KOPT-K1 (cell line): ENCODE data around the gene KIAA0408.

ENCODE experiments used
- H3K27ac ChIP-seq: fragments of 200-600 bp; sonication (generic); 2 replicates; pipeline ENCODE4 v1.5.1; 2016; ENCODE audit warnings: antibody characterized with exemption, mild to moderate bottlenecking, low read depth, low read length; ENCODE audit not compliant: poor library complexity, severe bottlenecking
- H3K36me3 ChIP-seq: fragments of 200-600 bp; sonication (generic); 2 replicates; pipeline ENCODE4 v1.5.1; 2017; ENCODE audit warnings: antibody characterized with exemption, mild to moderate bottlenecking, low read length, moderate library complexity; ENCODE audit not compliant: insufficient read depth
- H3K9me3 ChIP-seq: fragments of 200-600 bp; sonication (generic); 2 replicates; pipeline ENCODE4 v1.5.1; 2017; ENCODE audit warnings: antibody characterized with exemption, low read length, mild to moderate bottlenecking; ENCODE audit not compliant: insufficient read depth, poor library complexity, severe bottlenecking

The KIAA0408 gene

DNA sequence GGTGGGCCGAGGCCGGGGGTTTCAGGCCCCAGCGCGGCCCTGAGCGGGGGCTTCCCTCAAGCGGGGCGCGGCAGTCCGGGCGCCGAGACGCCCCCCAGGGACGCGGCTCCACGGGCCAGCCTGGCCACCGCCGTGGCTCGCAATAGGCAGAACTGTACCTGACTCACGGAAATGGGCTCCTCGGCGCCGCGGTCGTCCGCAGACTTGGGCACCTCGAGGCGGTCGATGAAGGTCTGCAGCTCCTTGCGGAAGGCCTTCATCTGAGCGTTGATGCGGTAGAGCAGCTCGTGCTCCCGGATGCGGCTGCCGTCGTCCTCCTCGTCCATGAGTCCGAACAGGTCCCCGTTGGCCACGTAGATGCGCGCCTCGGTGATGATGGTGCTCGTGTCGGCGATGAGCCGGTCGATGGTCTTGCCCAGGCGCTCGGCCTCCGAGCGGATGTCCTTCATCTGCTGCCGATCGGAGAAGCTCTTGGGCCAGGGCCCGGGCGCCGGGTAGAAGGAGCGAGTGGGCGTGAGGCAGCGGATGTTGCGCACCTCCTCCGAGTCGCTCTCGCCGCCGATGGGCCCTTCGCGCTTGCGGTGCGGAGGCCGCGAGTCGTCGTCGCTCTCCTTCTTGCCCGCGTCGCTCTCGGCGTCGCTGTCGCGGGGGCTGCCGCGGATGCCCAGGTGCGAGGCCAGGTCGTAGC, 16.1 kb upstream of the KIAA0408 start:
- Histone ChIP-seq H3K36me3 (peaks cover 80% of the 10 kb centered on the region), H3K9me3 (no peaks in the 10 kb centered on the region), H3K27ac (no peak overlapping the region)

DNA sequence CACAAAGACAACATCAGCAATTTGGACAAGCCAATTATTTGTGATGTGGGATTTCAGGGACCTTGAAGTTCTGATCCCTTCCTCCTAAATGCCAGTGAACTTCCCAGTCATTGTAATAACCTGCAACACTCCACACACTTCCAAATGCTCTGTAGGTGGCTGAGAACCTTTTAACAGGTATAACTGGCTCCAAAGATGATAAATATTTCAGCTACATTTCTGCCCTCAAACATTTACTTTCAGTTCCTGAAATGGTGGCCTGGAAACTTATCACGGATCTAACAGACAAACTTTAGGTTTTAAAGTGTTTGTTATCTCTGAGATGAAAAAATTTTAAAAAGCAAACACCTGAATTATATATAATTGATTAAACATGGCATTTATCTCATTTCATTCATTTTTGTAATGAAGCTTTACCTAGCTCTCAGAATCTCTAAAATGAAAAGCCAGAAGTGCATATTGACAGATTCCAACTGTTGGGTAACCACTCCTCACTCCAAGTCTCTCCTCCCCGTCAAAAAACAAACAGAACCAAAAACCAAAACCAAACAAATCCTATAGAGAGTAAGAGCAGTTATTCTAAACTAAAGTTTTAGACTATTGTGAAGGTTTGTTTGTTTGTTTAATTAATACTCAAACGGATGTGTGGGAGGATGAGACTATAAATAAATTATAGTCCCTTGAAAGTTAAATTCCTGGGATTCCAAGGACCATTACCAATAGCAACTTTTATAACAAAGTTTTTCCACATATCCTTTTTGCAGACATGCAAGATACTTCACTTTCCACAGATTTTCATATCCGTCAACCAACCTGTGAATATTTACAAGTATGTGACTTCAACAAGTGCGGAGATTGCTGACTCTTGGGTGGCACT, 12.4 kb upstream of the KIAA0408 start:
- H3K27ac ChIP-seq, result no peak overlapping the region
- no peaks in the 10 kb centered on the region for H3K9me3 ChIP-seq
- H3K36me3 ChIP-seq, result peaks cover 57% of the 10 kb centered on the region

DNA sequence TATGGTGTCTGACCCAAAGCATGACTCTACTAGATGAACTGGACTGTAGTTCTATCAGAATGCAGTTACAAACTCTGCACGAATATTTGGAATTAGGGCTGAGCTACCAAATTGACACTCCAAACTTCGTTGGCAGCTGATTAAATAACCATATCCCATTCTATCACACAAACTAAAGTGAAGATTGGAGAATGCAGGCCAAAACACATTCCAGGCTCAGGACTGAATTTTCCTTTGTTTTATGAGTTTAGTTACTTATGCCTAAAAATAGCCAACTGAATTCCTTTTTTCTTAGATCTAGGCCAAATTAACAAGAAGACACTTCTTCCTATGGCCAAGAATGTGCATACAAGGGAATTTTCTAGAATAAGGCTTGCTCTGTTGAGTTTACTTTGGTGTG, 9.7 kb upstream of the KIAA0408 start:
- Histone ChIP-seq H3K9me3 (no peaks in the 10 kb centered on the region), H3K27ac (no peak overlapping the region), H3K36me3 (peaks cover 30% of the 10 kb centered on the region)

DNA sequence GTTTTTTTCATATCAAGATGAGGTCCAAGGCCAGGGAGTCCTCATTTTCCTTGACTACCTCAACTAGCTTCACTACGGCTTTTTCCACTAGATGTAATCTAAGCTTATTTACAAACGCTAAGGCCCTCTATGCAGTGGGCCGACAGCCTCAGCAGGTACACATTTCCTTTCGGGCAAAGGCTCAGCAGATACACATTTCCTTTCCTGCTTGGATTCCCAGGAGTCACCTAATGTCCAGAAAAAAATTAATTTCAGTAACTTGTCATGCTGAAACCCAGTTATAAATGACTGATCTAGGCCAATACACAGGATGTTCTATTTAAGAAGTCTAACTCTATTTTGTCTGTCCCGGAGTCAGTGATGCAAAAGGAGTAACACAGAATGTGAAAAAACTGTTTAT, 7.2 kb upstream of the KIAA0408 start:
- H3K36me3 ChIP-seq, result peaks cover 12% of the 10 kb centered on the region
- no peaks in the 10 kb centered on the region for H3K9me3 ChIP-seq
- no peak overlapping the region for H3K27ac ChIP-seq

DNA sequence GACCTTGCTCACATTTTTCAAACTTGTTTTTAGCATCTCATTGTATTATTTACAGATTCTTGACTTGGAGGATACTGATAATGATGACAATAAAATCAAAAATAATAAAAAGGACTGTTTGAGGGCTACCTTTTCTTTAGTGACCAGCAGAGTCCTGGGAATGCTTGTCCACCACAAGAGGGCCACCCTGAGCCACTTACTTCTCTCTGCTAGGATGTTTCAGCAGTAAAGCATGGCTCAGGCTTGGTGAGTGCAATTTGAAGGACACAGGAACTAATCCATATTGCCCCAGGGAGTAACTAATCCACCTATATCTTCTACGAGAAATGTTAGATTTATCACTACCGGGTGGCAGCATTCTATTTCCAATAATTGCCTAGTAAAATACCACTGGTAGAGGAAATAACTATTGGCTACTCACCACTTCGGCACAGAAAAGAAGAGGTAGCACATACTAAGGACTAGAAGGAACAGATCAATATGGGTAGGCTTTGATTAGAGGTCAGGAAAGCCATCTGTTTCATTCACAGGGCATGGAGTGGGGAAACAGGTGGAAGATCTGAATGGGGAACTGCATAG, 5.8 kb upstream of the KIAA0408 start:
- H3K36me3 ChIP-seq, result no peaks in the 10 kb centered on the region
- no peak overlapping the region for H3K27ac ChIP-seq
- H3K9me3 ChIP-seq, result no peaks in the 10 kb centered on the region

DNA sequence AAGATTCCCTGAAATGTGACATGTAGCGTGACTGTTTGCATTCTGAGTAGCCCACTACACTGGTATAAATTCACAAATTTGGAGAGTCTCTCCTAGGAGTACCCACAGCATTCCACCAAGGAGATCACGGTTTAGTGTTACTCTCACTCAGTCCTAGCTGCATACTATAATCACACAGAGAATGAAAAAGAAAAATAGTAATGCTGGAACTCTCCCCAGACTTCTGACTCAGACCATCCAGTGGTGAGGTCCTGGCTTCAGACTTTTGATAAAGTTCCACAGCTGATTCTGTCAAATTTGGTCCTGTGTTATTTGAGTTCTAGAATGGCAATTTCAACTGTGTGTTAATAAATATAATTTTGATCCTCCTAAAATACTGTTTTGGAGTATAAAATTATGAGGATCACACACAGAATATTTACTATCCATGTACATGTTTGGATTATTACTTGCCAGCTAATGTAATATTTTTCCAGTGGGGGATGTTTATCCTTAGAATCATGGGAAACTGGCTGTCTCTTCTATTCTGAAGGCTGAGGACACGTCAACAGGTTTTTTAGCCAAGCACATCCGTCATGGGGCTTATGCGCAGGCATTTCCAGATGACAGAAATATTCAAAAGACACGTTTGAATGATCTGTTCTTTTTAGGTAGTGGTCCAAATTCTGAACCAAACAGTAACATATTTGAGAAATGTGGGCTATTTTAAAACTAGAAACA, 5.1 kb upstream of the KIAA0408 start:
- Histone ChIP-seq H3K27ac (no peak overlapping the region), H3K36me3 (no peaks in the 10 kb centered on the region), H3K9me3 (no peaks in the 10 kb centered on the region)

DNA sequence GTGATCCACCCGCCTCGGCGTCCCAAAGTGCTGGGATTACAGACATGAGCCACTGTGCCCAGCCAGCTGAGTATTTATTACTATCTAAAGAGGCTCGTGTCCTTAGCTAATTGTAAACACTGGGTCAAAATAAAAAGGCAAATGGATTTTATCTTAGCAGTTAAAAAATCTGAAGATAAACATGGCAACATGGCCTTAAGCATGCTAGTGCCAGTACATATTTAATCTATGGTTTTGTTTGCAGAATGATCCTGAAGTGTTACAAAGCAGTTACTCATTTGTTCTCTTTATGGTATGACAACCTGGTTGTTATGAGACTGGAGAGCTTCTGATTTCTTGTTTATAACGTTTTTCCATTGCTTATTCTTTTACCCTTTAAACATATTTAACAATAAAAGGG, 3.9 kb upstream of the KIAA0408 start:
- Histone ChIP-seq H3K9me3 (no peaks in the 10 kb centered on the region), H3K36me3 (no peaks in the 10 kb centered on the region), H3K27ac (no peak overlapping the region)

DNA sequence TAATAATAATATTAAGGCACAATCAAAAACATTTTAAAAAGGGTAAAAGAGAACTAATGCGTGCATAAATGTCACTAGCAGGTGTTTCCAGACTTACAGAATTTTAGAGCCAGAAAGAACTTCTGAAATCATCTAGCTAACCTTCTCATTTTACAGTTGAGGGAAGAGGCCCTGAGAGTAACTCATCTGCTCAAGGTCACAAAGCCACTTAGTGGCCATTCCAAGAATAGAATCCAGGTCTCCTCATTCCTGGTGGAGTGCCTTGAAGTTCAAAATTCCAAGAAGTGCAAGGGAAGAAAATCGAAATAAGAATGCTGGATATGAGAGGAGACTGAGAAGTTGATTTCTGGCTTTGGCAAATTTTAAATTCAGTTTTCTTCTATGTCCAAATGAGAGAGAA, 3.2 kb upstream of the KIAA0408 start:
- H3K27ac ChIP-seq, result no peak overlapping the region

DNA sequence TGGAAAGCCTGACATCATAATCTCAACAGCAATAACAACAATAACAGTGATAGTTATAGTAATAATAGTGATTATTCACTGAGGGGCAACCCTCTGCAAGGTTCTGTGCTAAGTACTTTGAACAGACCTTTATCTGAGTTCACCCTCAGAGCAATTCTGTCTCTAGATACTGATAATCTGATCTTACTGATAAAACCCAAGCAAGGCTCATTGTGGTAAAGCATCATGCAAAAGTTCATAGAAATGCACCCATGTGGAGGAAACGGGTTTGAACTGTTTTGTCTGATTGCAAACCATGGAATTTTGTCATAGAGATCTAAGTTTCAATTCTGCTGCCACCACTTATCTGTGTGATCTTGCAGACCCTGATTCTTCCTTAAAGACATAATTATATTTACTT, 1.3 kb upstream of the KIAA0408 start:
- Histone ChIP-seq H3K36me3 (no peaks in the 10 kb centered on the region), H3K9me3 (no peaks in the 10 kb centered on the region), H3K27ac (no peak overlapping the region)

More for the DNA sequence above, 3.2 kb upstream of the KIAA0408 start:
- Histone ChIP-seq H3K9me3 (no peaks in the 10 kb centered on the region), H3K36me3 (no peaks in the 10 kb centered on the region)

DNA sequence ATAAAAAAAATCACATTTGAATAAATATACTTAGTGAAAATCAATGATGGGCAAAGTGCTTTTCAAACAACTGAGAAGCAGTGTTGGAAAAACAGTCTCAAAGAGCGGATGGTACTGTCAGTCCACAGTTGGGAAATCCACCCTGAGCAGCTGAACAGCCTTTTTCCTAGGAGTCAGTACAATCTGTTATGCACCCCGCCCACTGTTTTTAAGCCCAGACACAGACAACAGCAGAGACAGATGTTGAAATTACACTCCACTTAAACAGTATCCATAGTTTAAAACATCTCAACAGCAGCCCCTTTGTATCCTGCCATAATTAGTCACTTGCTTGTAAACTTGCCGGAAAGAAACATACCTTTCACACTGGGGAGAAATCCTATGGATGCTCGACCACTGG, 372 bp downstream of the KIAA0408 start:
- Histone ChIP-seq H3K9me3 (no peaks in the 10 kb centered on the region), H3K27ac (no peak overlapping the region), H3K36me3 (no peaks in the 10 kb centered on the region)

DNA sequence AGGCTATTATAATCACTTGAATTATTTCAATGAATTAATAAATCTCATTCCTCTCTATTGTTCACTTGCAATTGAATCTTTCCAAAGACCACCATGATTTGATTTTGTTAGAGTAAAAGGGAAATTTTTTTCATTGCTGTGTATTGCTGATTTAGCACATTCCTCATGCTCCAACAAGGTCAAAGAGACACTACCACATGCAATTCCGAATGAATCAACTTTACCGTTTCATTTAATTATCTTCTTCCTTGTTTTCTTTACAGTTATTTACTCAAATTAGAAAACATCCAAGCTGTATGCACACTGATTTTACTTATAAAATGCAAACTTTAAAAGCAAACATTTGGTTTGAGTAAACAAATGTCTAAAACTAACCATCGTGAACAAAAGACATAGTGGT, 967 bp downstream of the KIAA0408 start:
- no peak overlapping the region for H3K27ac ChIP-seq
- no peaks in the 10 kb centered on the region for H3K9me3 ChIP-seq
- no peaks in the 10 kb centered on the region for H3K36me3 ChIP-seq

DNA sequence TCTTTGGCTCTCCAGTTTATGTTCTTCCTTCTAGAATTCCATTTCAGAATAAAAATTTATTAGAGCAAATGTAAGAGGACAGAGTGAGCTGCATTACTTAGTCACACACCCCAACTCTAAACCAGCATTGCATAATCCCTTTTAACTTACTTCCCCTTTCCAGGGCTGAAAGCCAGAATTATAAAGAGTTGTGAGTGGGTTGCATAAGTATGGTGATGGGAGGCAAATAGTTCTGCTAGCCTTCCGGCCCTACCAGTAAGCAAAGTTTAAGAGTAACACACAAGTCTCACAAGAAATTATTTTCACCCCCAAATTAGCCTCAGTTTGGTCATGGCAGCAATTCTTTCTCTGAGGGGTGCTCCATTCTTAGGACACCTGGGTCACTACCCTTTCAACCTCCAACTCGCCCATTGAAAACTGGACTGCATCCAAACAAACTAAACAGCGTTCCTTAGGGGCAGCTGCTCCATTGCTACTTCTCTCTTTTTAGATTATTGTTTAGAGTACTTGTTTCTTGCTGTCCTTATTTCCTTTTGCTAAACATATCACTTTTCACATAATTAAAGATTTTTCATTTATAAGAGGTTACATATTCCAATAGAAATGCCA, 1.6 kb downstream of the KIAA0408 start:
- Histone ChIP-seq H3K27ac (no peak overlapping the region), H3K36me3 (no peaks in the 10 kb centered on the region), H3K9me3 (no peaks in the 10 kb centered on the region)

DNA sequence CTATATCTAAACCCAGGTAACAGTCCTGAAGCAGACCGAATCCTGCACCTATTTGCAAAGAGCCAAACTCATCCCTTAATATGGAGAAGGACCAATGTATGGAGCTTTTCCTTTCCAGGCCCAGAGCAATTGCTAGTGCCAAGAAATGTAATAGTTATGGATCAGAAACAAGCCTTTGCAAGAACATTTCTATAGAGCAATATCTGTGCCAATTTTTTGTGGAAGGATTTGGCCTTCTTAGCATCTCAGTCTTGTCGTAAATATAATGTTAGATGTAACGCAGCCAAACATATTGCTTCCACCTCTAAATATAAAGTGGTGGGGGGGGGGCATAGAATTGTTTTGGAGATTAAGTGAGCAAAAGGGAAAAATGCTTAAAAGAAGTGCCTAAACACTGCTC, 2.7 kb downstream of the KIAA0408 start:
- Histone ChIP-seq H3K9me3 (no peaks in the 10 kb centered on the region), H3K36me3 (no peaks in the 10 kb centered on the region)

DNA sequence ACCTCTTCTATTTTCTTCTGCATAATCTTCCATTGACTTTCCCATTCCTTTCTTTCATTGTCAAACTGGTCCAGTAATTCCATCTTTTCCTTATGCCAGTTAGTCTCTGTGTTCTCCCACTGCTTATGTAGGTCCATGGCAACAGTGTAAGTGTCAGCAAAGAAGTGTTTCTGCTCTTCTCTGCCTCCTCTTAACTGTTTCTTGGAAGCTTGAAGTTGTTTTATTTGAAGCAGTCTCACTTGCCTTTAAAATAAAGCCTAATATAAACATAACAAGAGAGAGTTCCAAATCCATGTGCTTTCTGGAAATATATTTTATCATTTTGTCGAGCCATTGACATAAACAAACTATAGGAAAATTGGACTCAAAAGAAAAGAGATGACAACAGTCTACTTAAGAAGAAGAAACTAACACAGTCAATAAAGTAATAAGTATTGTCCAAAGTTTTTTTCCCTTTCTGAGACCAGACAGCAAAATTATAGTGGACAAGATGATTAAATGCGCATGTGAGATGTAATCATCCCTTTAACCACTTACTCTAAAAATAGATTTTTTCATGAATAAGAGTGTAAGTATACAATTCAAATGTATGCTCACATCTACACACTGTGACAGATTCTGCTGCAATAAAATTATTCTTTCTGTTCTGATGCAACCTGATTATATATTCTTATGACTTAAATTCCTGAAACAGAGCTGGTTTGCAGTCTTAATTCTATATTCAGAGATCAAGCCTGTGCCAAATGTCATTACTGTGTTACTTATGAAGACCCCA, 5.2 kb downstream of the KIAA0408 start:
- no peaks in the 10 kb centered on the region for H3K9me3 ChIP-seq

More for the DNA sequence above, 2.7 kb downstream of the KIAA0408 start:
- no peak overlapping the region for H3K27ac ChIP-seq

More for the DNA sequence above, 5.2 kb downstream of the KIAA0408 start:
- Histone ChIP-seq H3K36me3 (peaks cover 21% of the 10 kb centered on the region), H3K27ac (no peak overlapping the region)
